ENCODE data around the gene BEST4.

BEST4 gene

DNA sequence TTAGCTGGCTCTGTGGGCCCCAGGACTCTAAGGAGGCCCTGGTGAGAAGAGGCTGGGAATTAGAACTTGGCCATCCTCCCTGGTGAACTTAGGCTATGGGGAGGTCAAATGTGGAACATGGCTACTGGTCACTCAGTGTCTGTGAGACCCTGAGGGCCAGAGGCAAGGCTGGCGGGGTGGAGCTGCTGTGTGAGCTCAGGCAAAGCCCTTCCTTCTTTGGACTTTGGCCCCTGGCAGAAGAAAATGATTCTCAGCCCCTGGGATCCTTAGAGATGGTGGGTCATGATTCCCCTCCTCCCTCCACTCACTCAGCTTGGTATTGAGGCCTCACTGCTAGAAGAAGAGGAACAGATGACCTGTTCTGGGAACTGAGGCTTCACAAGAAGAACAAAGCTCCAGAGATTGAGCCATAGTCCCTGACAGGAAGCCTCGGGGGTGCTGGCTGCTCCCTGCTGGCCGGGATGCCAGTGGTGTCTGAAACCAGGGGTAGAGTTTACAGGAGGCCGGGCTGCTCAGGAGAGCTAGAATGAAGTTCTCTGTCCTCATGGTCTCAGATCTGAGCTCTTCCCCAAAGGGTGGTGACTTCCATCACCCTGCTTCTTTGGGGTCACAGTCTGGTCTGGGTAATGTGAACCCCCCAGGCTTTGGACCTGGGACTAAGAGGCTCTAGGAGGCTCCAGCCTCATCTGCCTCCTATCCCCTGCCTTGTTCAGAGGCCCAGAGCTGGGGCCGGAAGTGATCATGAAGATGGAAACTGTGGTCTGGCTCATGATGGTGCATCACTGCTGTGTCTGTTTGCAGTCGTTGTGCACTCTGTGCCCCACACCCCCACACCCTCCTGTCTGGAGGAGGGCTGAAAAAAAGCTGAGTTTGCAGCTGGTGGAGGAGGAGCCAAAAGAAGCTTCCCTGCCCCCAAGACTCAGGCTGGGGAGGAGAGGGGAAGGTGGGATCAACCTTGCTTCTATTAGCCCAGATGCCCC, 21.3 kb upstream of the BEST4 start:
- DNase-seq (ENCODE audit: low spot score): peak; percentile 84
- in situ Hi-C loops (cut with MboI; ENCODE audit: low pct_unique_long_range_greater_than_20kb, low sequenced_read_pairs, unreplicated experiment): no loop called here
- TF ChIP-seq, protein P1, sequence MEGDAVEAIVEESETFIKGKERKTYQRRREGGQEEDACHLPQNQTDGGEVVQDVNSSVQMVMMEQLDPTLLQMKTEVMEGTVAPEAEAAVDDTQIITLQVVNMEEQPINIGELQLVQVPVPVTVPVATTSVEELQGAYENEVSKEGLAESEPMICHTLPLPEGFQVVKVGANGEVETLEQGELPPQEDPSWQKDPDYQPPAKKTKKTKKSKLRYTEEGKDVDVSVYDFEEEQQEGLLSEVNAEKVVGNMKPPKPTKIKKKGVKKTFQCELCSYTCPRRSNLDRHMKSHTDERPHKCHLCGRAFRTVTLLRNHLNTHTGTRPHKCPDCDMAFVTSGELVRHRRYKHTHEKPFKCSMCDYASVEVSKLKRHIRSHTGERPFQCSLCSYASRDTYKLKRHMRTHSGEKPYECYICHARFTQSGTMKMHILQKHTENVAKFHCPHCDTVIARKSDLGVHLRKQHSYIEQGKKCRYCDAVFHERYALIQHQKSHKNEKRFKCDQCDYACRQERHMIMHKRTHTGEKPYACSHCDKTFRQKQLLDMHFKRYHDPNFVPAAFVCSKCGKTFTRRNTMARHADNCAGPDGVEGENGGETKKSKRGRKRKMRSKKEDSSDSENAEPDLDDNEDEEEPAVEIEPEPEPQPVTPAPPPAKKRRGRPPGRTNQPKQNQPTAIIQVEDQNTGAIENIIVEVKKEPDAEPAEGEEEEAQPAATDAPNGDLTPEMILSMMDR (IDR thresholded peaks at IDR 0.05; ENCODE audit: extremely low read depth, insufficient read depth, missing control alignments): no peak

DNA sequence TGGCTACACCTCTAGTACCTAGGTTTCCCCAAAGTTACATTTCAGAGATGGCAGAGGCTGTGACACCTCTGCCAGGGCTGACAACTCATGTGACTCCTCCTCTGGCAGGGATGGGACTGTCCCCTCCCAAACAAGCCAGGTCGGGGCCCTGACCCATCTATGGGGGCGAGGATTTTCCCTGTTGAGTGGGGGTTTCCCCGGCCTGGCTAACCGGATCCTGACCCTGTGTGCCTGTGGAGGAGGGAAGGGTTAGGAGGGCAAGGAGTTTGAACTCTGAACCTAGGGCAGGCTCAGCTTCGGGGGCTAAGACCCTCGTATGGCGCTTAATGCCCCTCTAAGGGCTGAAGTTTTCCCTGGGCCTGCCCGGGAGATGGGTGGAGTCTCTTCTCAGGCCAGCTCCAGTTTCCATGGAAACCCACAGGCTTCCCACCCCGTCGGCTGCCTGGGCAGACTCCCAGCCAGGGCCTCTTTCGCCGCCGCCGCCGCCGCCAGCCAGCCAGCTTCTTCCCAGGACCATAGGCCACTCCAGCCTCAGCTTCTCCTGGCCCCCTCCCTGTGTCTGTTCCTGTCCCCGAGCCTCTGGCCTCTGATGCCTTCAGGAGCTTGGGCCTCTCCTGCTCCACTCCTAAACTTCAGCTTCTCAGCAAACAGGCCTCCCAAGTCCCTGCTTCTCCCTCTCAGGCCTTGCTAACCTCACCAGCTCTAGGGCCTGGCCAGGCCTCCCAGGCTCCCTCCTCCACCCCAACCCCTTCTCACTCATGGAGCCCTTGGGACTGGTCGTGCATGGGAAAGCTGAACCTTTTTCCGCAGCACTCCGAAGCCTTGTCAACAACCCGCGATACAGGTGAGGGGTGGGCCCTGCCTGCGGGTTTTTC, 20.3 kb upstream of the BEST4 start, which contains the start of gene BTBD19:
Gene BTBD19, plus strand, starts transcription at position 461 of the 875 bp plus-strand sequence. Its CDS starts 298 bp downstream, at position 759.
- peak; percentile 78 for DNase-seq (ENCODE audit: low spot score)
- in situ Hi-C loops (cut with MboI; ENCODE audit: low pct_unique_long_range_greater_than_20kb, low sequenced_read_pairs, unreplicated experiment): no loop called here
- TF ChIP-seq, protein P1 (IDR thresholded peaks at IDR 0.05; ENCODE audit: extremely low read depth, insufficient read depth, missing control alignments): no peak

- TF ChIP-seq, protein P1 (IDR thresholded peaks at IDR 0.05; ENCODE audit: extremely low read depth, insufficient read depth, missing control alignments): no peak
- in situ Hi-C loops (cut with MboI; ENCODE audit: low pct_unique_long_range_greater_than_20kb, low sequenced_read_pairs, unreplicated experiment): no loop called here
- peak; percentile 86 for DNase-seq (ENCODE audit: low spot score)
Observed at GRCh38 chr1:44807364-44808062, 19.5 kb upstream of the BEST4 start.

GRCh38 chr1:44806704-44807363, 18.9 kb upstream of the BEST4 start, which contains the start of gene DYNLT4:
TSS of gene DYNLT4 (minus strand) at chr1:44807351. CDS start at chr1:44806668, 683 bp downstream.
- TF ChIP-seq, protein P1 (IDR thresholded peaks at IDR 0.05; ENCODE audit: extremely low read depth, insufficient read depth, missing control alignments): no peak
- no peak for DNase-seq (ENCODE audit: low spot score)
- in situ Hi-C loops (cut with MboI; ENCODE audit: low pct_unique_long_range_greater_than_20kb, low sequenced_read_pairs, unreplicated experiment): no loop called here

- DNase-seq (ENCODE audit: low spot score): no peak
- in situ Hi-C loops (cut with MboI; ENCODE audit: low pct_unique_long_range_greater_than_20kb, low sequenced_read_pairs, unreplicated experiment): no loop called here
- TF ChIP-seq, protein P1 (IDR thresholded peaks at IDR 0.05; ENCODE audit: extremely low read depth, insufficient read depth, missing control alignments): no peak
Observed at GRCh38 chr1:44806025-44806703, 18.2 kb upstream of the BEST4 start.
